C4-2B (cell line): ENCODE data around the gene NBAS.

Experiments
- H3K27ac ChIP-seq: fragments of 450-650 bp; 2 replicates; pipeline ENCODE4 v1.5.1; 2017
- CTCF ChIP-seq: fragments of 450-650 bp; conservative IDR thresholded peaks from 2 replicates; pipeline ENCODE4 v1.5.1; 2017; ENCODE audit warnings: mild to moderate bottlenecking
- ZFX ChIP-seq: fragments of 450-650 bp; IDR thresholded peaks from 2 replicates; pipeline ENCODE4 v1.6.1; 2017

The NBAS gene

GRCh38 chr2:15273452-15273851, 287.7 kb downstream of the NBAS start:
- TF ChIP-seq CTCF, result no peak
- no peak for TF ChIP-seq ZFX

GRCh38 chr2:15272942-15273341, 288.2 kb downstream of the NBAS start:
- no peak overlapping the region for H3K27ac ChIP-seq
- no peak for TF ChIP-seq CTCF
- TF ChIP-seq ZFX, result no peak

More at GRCh38 chr2:15273452-15273851, 287.7 kb downstream of the NBAS start:
- H3K27ac ChIP-seq, result no peak overlapping the region

GRCh38 chr2:15271941-15272542, 289.1 kb downstream of the NBAS start:
- TF ChIP-seq ZFX, result no peak
- TF ChIP-seq CTCF, result no peak
- H3K27ac ChIP-seq, result no peak overlapping the region

GRCh38 chr2:15271276-15271675, 289.9 kb downstream of the NBAS start:
- no peak for TF ChIP-seq CTCF
- TF ChIP-seq ZFX, result no peak

GRCh38 chr2:15269043-15269442, 292.1 kb downstream of the NBAS start:
- no peak overlapping the region for H3K27ac ChIP-seq
- TF ChIP-seq CTCF, result no peak; the same call in 1 of the 2 replicates
- TF ChIP-seq ZFX, result no peak

More at GRCh38 chr2:15271276-15271675, 289.9 kb downstream of the NBAS start:
- H3K27ac ChIP-seq, result no peak overlapping the region

- TF ChIP-seq CTCF (no peak), ZFX (no peak)
- H3K27ac ChIP-seq, result no peak overlapping the region
Observed at GRCh38 chr2:15265889-15266288, 295.2 kb downstream of the NBAS start.

- no peak overlapping the region for H3K27ac ChIP-seq
- TF ChIP-seq CTCF (no peak), ZFX (no peak)
Observed at GRCh38 chr2:15263976-15264685, 297.0 kb downstream of the NBAS start.
